Keratinocyte (primary cell): ENCODE measurements around the gene STRN.

Source experiments
- CTCF ChIP-seq, 3 experiments: IDR thresholded peaks in 1 of 3; conservative IDR thresholded peaks in 1 of 3; optimal IDR thresholded peaks in 1 of 3; 2 replicates in 2 of 3; 3 replicates in 1 of 3; pipeline versions ENCODE3 to v1.5.1; 2011; ENCODE audit warnings: low read length in 3 of 3, mild to moderate bottlenecking in 3 of 3, moderate library complexity in 2 of 3, control low read depth in 1 of 3, inconsistent platforms in 1 of 3; ENCODE audit not compliant: insufficient read depth in 2 of 3; ENCODE audit errors: extremely low read depth in 1 of 3
- EZH2 ChIP-seq: IDR thresholded peaks from one replicate; pipeline ENCODE4 v1.6.1; 2012; ENCODE audit warnings: inconsistent platforms, mild to moderate bottlenecking, low read length, moderate library complexity

- TF ChIP-seq CTCF (optimal IDR thresholded peaks at IDR 0.05 in 1 of 3, IDR thresholded peaks at IDR 0.05 in 1 of 3, conservative IDR thresholded peaks at IDR 0.05 in 1 of 3; ENCODE audit: extremely low read depth in 1 of 3, insufficient read depth in 2 of 3, low read length in 3 of 3): no peak
- no peak for TF ChIP-seq EZH2
Observed at GRCh38 chr2:36869606-36870005, 96.7 kb downstream of the STRN start.
